Type B pancreatic cell (in vitro differentiated cells): Measurements from ENCODE around the gene AGMO. TPM values are rescaled to one million over a fixed set of nuclear protein-coding genes. Genes with fewer than 3 reads are reported as not detected.

ENCODE experiments used
- DNase-seq: peaks from one replicate; pipeline ENCODE4 v3.0.0; 2021; ENCODE audit warnings: mixed read lengths; ENCODE audit not compliant: unreplicated experiment; ENCODE audit errors: extremely low spot score
- H3K27ac Mint-ChIP-seq: 2 replicates; pipeline ENCODE4 v1.8.0; 2021; ENCODE audit warnings: mild to moderate bottlenecking, mixed read lengths
- H3K27me3 Mint-ChIP-seq: 2 replicates; pipeline ENCODE4 v1.8.0; 2021; ENCODE audit warnings: mixed read lengths
- H3K36me3 Mint-ChIP-seq: 2 replicates; pipeline ENCODE4 v1.8.0; 2021; ENCODE audit warnings: mixed read lengths
- H3K4me1 Mint-ChIP-seq: one replicate; pipeline ENCODE4 v1.8.0; 2021; ENCODE audit warnings: mixed read lengths; ENCODE audit not compliant: unreplicated experiment
- H3K4me3 Mint-ChIP-seq: 2 replicates; pipeline ENCODE4 v1.8.0; 2021; ENCODE audit warnings: mild to moderate bottlenecking, mixed read lengths
- H3K9me3 Mint-ChIP-seq: 2 replicates; pipeline ENCODE4 v1.8.0; 2021; ENCODE audit warnings: mixed read lengths
- total RNA-seq: library from RNA; stranded (reverse); gene quantifications from 2 replicates; pipeline ENCODE4 v1.2.1, GENCODE V29; 2021; ENCODE audit warnings: low replicate concordance
- TF ChIP-seq, protein P1 (sequence below): fragments of 200-600 bp; sonication (generic); conservative IDR thresholded peaks from 2 replicates; pipeline ENCODE4 v1.5.0; 2021; ENCODE audit warnings: antibody characterized with exemption, mild to moderate bottlenecking

Gene AGMO
- total RNA-seq, 1 donor from 2014 or later: 0.41 TPM

DNA sequence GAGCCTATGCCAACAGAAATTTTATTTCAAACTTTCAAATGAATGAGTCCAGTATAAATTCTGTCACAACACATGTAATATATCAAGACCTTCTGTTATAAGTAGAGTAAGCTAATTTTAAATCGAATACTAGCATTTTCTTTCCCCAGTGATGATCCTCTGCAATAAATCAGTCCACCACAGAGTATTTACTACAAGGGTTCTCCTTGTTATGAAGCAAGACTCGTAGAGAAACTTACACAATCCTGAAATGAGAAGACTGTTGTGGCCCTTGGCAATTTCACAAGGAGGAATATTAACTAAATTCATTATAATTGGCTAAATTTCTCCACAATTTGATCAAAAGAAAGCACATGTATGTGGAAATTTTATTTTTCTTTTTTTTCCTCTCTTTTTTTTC lies 346.8 kb downstream of the AGMO start:
- TF ChIP-seq, protein P1, sequence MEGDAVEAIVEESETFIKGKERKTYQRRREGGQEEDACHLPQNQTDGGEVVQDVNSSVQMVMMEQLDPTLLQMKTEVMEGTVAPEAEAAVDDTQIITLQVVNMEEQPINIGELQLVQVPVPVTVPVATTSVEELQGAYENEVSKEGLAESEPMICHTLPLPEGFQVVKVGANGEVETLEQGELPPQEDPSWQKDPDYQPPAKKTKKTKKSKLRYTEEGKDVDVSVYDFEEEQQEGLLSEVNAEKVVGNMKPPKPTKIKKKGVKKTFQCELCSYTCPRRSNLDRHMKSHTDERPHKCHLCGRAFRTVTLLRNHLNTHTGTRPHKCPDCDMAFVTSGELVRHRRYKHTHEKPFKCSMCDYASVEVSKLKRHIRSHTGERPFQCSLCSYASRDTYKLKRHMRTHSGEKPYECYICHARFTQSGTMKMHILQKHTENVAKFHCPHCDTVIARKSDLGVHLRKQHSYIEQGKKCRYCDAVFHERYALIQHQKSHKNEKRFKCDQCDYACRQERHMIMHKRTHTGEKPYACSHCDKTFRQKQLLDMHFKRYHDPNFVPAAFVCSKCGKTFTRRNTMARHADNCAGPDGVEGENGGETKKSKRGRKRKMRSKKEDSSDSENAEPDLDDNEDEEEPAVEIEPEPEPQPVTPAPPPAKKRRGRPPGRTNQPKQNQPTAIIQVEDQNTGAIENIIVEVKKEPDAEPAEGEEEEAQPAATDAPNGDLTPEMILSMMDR: no peak
- Mint-ChIP-seq H3K4me1 (no peaks in the 10 kb centered on the region), H3K4me3 (no peak overlapping the region), H3K27me3 (no peaks in the 10 kb centered on the region), H3K27ac (no peak overlapping the region), H3K9me3 (no peaks in the 10 kb centered on the region), H3K36me3 (no peaks in the 10 kb centered on the region)
- DNase-seq: no peak

DNA sequence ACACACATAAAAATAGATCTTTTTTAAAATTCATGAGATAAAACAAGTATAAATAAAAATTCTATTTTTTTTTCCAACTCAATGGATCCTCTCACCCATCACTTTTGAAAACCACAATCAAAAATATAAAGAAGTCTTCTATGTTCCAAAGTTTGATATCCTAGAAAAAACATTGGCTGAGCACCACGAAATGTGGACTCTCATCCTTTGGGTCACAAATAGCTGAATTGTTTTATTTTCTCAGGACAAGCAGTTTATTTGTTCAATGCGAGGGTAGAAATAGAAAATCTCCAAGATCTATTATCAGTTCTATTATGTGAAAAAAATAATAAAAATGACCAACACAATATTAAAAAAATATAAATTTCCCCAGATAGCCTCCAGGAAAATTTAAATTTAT lies 348.7 kb downstream of the AGMO start:
- no peak overlapping the region for H3K4me3 Mint-ChIP-seq
- TF ChIP-seq, protein P1: no peak
- no peaks in the 10 kb centered on the region for H3K36me3 Mint-ChIP-seq
- no peak for DNase-seq
- H3K4me1 Mint-ChIP-seq: no peaks in the 10 kb centered on the region
- no peak overlapping the region for H3K27ac Mint-ChIP-seq
- no peaks in the 10 kb centered on the region for H3K27me3 Mint-ChIP-seq
- H3K9me3 Mint-ChIP-seq: no peaks in the 10 kb centered on the region

DNA sequence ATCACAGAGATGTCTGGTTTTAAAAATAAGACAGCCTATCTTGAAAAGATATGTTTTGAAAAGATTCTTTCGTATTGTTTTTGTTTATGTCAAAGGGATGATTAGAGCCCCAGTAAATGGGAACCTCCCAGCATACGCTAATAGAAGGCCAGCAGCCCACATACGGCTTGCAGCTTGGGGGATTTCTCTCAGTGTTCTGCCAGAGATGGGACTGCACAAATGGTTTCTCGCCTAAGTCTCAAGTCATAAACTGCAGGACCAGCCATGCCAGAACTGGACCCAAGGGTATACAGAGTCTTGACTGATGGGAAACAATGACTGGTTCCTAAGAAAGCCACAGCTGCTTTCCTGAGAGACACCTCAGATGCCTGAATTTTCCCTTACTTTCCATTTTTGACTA lies 352.4 kb downstream of the AGMO start:
- no peaks in the 10 kb centered on the region for H3K9me3 Mint-ChIP-seq
- DNase-seq: no peak
- TF ChIP-seq, protein P1: no peak
- H3K4me1 Mint-ChIP-seq: no peaks in the 10 kb centered on the region
- H3K4me3 Mint-ChIP-seq: no peak overlapping the region
- no peaks in the 10 kb centered on the region for H3K36me3 Mint-ChIP-seq
- no peaks in the 10 kb centered on the region for H3K27me3 Mint-ChIP-seq
- no peak overlapping the region for H3K27ac Mint-ChIP-seq

DNA sequence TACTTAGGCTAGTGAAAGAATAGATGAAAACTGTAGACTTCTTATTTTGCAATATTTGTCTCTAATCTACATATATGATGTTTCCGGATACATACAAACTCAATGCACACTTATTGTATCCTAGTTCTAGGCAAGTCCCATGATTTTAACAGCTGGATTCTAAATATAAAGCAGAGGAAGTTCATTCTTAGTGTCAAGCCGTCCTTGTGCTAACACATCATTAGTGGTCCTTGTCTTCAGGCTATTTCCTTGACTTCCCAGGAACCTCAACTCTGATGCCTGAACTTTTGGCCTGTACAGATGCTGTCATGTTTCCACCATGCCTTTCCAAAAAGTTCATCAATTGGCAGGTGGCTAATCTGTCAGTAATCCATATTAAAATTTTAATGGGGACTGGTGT lies 357.4 kb downstream of the AGMO start:
- Mint-ChIP-seq H3K4me1 (no peaks in the 10 kb centered on the region), H3K9me3 (no peaks in the 10 kb centered on the region), H3K4me3 (no peak overlapping the region), H3K36me3 (no peaks in the 10 kb centered on the region), H3K27ac (no peak overlapping the region), H3K27me3 (no peaks in the 10 kb centered on the region)
- DNase-seq: no peak
- TF ChIP-seq, protein P1: no peak

DNA sequence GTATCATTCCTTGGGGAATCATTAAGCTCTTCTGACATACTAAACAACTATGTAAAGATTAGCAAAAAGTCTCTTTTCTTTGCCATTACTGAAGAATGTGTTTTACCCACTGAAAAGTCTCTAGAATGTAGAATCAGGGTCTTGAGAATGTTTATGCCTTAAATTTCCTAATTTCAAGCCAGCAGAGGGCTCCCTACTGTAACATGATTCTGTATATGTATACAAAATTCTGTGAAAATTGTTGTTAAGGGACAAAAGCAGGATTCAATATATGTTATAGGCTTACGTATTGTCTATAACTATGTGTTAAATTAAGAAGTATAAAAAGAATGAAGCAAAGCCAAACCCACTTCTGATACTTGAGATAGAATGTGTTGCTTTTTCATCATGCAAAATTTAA lies 362.3 kb downstream of the AGMO start:
- no peaks in the 10 kb centered on the region for H3K36me3 Mint-ChIP-seq
- TF ChIP-seq, protein P1: peak; percentile 66
- no peak for DNase-seq
- no peak overlapping the region for H3K27ac Mint-ChIP-seq
- no peaks in the 10 kb centered on the region for H3K9me3 Mint-ChIP-seq
- H3K4me3 Mint-ChIP-seq: no peak overlapping the region
- H3K27me3 Mint-ChIP-seq: no peaks in the 10 kb centered on the region
- H3K4me1 Mint-ChIP-seq: peaks cover 10% of the 10 kb centered on the region
